ENCODE results near the gene MYOCOS. TPM values are rescaled to one million over a fixed set of nuclear protein-coding genes. Genes with fewer than 3 reads are reported as not detected.
"Not testable (repeated sequence)": the region's sequence is repeated elsewhere in the genome, so short reads cannot be mapped to it uniquely, and the experiment has no call there.

Gene MYOCOS
- total RNA-seq, 1 donor from 2014 or later: not detected

- H3K4me1 Mint-ChIP-seq (ENCODE audit: unreplicated experiment): no peaks in the 10 kb centered on the region
- H3K27me3 Mint-ChIP-seq: no peaks in the 10 kb centered on the region
- no peak overlapping the region for H3K27ac Mint-ChIP-seq
- H3K9me3 Mint-ChIP-seq: no peaks in the 10 kb centered on the region
- TF ChIP-seq CTCF (conservative IDR thresholded peaks at IDR 0.05): no peak
- no peak for DNase-seq (ENCODE audit: extremely low spot score, unreplicated experiment)
- no peak overlapping the region for H3K4me3 Mint-ChIP-seq
- no peaks in the 10 kb centered on the region for H3K36me3 Mint-ChIP-seq
Observed at GRCh38 chr1:171611306-171611705, 10.7 kb upstream of the MYOCOS start.

GRCh38 chr1:171613282-171613681, 8.8 kb upstream of the MYOCOS start:
- DNase-seq (ENCODE audit: extremely low spot score, unreplicated experiment): no peak
- H3K9me3 Mint-ChIP-seq: no peaks in the 10 kb centered on the region
- TF ChIP-seq CTCF (conservative IDR thresholded peaks at IDR 0.05): no peak
- no peak overlapping the region for H3K4me3 Mint-ChIP-seq
- H3K27me3 Mint-ChIP-seq: no peaks in the 10 kb centered on the region
- H3K27ac Mint-ChIP-seq: no peak overlapping the region
- H3K36me3 Mint-ChIP-seq: no peaks in the 10 kb centered on the region
- H3K4me1 Mint-ChIP-seq (ENCODE audit: unreplicated experiment): no peaks in the 10 kb centered on the region

GRCh38 chr1:171615122-171615906, 6.7 kb upstream of the MYOCOS start:
- not testable (repeated sequence) for H3K4me1 Mint-ChIP-seq (ENCODE audit: unreplicated experiment); H3K27ac Mint-ChIP-seq; H3K27me3 Mint-ChIP-seq; H3K36me3 Mint-ChIP-seq; DNase-seq (ENCODE audit: extremely low spot score, unreplicated experiment); H3K9me3 Mint-ChIP-seq; H3K4me3 Mint-ChIP-seq

- no peak for TF ChIP-seq CTCF (conservative IDR thresholded peaks at IDR 0.05)
- no peak for DNase-seq (ENCODE audit: extremely low spot score, unreplicated experiment)
- Mint-ChIP-seq H3K9me3 (no peaks in the 10 kb centered on the region), H3K4me1 (ENCODE audit: unreplicated experiment) (no peaks in the 10 kb centered on the region), H3K36me3 (no peaks in the 10 kb centered on the region), H3K27me3 (no peaks in the 10 kb centered on the region), H3K4me3 (no peak overlapping the region), H3K27ac (no peak overlapping the region)
Observed at GRCh38 chr1:171616586-171616985, 5.5 kb upstream of the MYOCOS start.

- Mint-ChIP-seq H3K27ac (no peak overlapping the region), H3K4me1 (ENCODE audit: unreplicated experiment) (peaks cover 6% of the 10 kb centered on the region), H3K4me3 (no peak overlapping the region), H3K36me3 (no peaks in the 10 kb centered on the region), H3K9me3 (no peaks in the 10 kb centered on the region), H3K27me3 (no peaks in the 10 kb centered on the region)
- DNase-seq (ENCODE audit: extremely low spot score, unreplicated experiment): no peak
- no peak for TF ChIP-seq CTCF (conservative IDR thresholded peaks at IDR 0.05)
Observed at GRCh38 chr1:171623651-171624331, 1.7 kb downstream of the MYOCOS start.

GRCh38 chr1:171625225-171625624, 3.2 kb downstream of the MYOCOS start:
- Mint-ChIP-seq H3K36me3 (no peaks in the 10 kb centered on the region), H3K4me3 (no peak overlapping the region), H3K27me3 (no peaks in the 10 kb centered on the region), H3K27ac (no peak overlapping the region), H3K9me3 (no peaks in the 10 kb centered on the region), H3K4me1 (ENCODE audit: unreplicated experiment) (peaks cover 6% of the 10 kb centered on the region)
- TF ChIP-seq CTCF (conservative IDR thresholded peaks at IDR 0.05): no peak
- DNase-seq (ENCODE audit: extremely low spot score, unreplicated experiment): no peak
